Liver (tissue), 9 donors: ENCODE measurements around the gene TMEM170A. TPM values are rescaled to one million over a fixed set of nuclear protein-coding genes. Genes with fewer than 3 reads are reported as not detected.
A peak's percentile ranks its signal among the peaks of the same experiment; 100 is the strongest.
"Not testable (repeated sequence)": the region's sequence is repeated elsewhere in the genome, so short reads cannot be mapped to it uniquely, and the experiment has no call there.

Experiments used
- DNase-seq: peaks from one replicate; pipeline ENCODE4 v3.0.0-alpha.2; 2017; ENCODE audit warnings: low spot score
- H3K27ac ChIP-seq, 2 donors: one replicate each; pipeline ENCODE4 v1.7.0; 2013; ENCODE audit warnings: inconsistent platforms in 2 of 2, low read length in 2 of 2, control low read depth in 1 of 2, low read depth in 1 of 2, mild to moderate bottlenecking in 1 of 2
- H3K27me3 ChIP-seq, 4 donors: one replicate each; pipeline versions ENCODE4 v1.6.1 to v1.7.0; 2013; ENCODE audit warnings: low read length in 3 of 4, inconsistent platforms in 1 of 4, mild to moderate bottlenecking in 1 of 4, moderate library complexity in 1 of 4; ENCODE audit not compliant: control insufficient read depth in 4 of 4, insufficient read depth in 4 of 4
- H3K36me3 ChIP-seq, 4 donors: one replicate each; pipeline versions ENCODE4 v1.6.1 to v1.7.0; 2013; ENCODE audit warnings: low read length in 3 of 4, mild to moderate bottlenecking in 3 of 4, low read depth in 1 of 4, moderate library complexity in 1 of 4; ENCODE audit not compliant: control insufficient read depth in 4 of 4, insufficient read depth in 3 of 4
- H3K4me1 ChIP-seq, 4 donors: one replicate each; pipeline versions ENCODE4 v1.6.1 to v1.7.0; 2013; ENCODE audit warnings: low read length in 3 of 4, mild to moderate bottlenecking in 3 of 4, moderate library complexity in 1 of 4; ENCODE audit not compliant: control insufficient read depth in 4 of 4, insufficient read depth in 4 of 4
- H3K4me3 ChIP-seq, 3 donors: one replicate each; pipeline versions ENCODE4 v1.6.1 to v1.7.0; 2013; ENCODE audit warnings: low read length in 3 of 3, control low read depth in 1 of 3, low read depth in 1 of 3, mild to moderate bottlenecking in 1 of 3
- H3K9ac ChIP-seq, 2 donors: one replicate each; pipeline ENCODE4 v1.7.0; 2013; ENCODE audit warnings: low read length in 2 of 2, mild to moderate bottlenecking in 2 of 2, moderate library complexity in 2 of 2, control low read depth in 1 of 2, low read depth in 1 of 2
- H3K9me3 ChIP-seq, 4 donors: one replicate each; pipeline versions ENCODE4 v1.6.1 to v1.7.0; 2013; ENCODE audit warnings: low read length in 3 of 4; ENCODE audit not compliant: control insufficient read depth in 4 of 4
- ATF3 ChIP-seq: IDR thresholded peaks from 2 replicates; pipeline ENCODE4 v1.6.1; 2016; ENCODE audit warnings: antibody characterized with exemption
- EGR1 ChIP-seq, 2 donors: IDR thresholded peaks; 2 replicates each; pipeline ENCODE4 v1.6.1; 2016 to 2018; ENCODE audit warnings: antibody characterized with exemption in 2 of 2, low read depth in 2 of 2
- FOXA1 ChIP-seq: IDR thresholded peaks from 2 replicates; pipeline ENCODE4 v1.6.1; 2016; ENCODE audit warnings: antibody characterized with exemption
- FOXA2 ChIP-seq: IDR thresholded peaks from 2 replicates; pipeline ENCODE4 v1.6.1; 2016; ENCODE audit warnings: antibody characterized with exemption
- GABPA ChIP-seq, 2 donors: IDR thresholded peaks in 1 of 2; conservative IDR thresholded peaks in 1 of 2; 2 replicates each; pipeline ENCODE4 v1.6.1; 2016; ENCODE audit warnings: antibody characterized with exemption in 2 of 2, mild to moderate bottlenecking in 1 of 2, moderate library complexity in 1 of 2
- HNF4A ChIP-seq, 2 donors: conservative IDR thresholded peaks; 2 replicates each; pipeline ENCODE4 v1.6.1; 2016; ENCODE audit warnings: antibody characterized with exemption in 2 of 2, mild to moderate bottlenecking in 2 of 2
- NR2F2 ChIP-seq: IDR thresholded peaks from 2 replicates; pipeline ENCODE4 v1.6.1; 2016; ENCODE audit warnings: antibody characterized with exemption
- RAD21 ChIP-seq, 2 donors: IDR thresholded peaks; 2 replicates each; pipeline ENCODE4 v1.6.1; 2016; ENCODE audit warnings: antibody characterized with exemption in 2 of 2, mild to moderate bottlenecking in 2 of 2
- REST ChIP-seq: IDR thresholded peaks from 2 replicates; pipeline ENCODE4 v1.6.1; 2016; ENCODE audit warnings: antibody characterized with exemption, mild to moderate bottlenecking
- RXRA ChIP-seq, 2 donors: IDR thresholded peaks; 2 replicates each; pipeline ENCODE4 v1.6.1; 2017 to 2018; ENCODE audit warnings: antibody characterized with exemption in 2 of 2, mild to moderate bottlenecking in 1 of 2
- SP1 ChIP-seq: IDR thresholded peaks from 2 replicates; pipeline ENCODE4 v1.6.1; 2018; ENCODE audit warnings: antibody characterized with exemption, mild to moderate bottlenecking
- TAF1 ChIP-seq: conservative IDR thresholded peaks from 2 replicates; pipeline ENCODE4 v1.6.1; 2016; ENCODE audit warnings: antibody characterized with exemption, mild to moderate bottlenecking
- YY1 ChIP-seq: IDR thresholded peaks from 2 replicates; pipeline ENCODE4 v1.6.1; 2016; ENCODE audit warnings: antibody characterized with exemption, mild to moderate bottlenecking
- WGBS: extraction: QIAGEN DNeasy Blood & Tissue Kit; methylation state at CpG from one replicate; pipeline ENCODE4 v1.1.7; 2013; 5-methylcytosine and 5-hydroxymethylcytosine counted together
- polyA plus RNA-seq, 2 donors: library from polyadenylated mRNA; stranded (reverse) in 1 of 2; unstranded in 1 of 2; fragments of 200-250 nt in 1 of 2; fragments of >200 nt in 1 of 2; fragmentation: Nextera tagmentation in 1 of 2; extraction: Ambion mirVana in 1 of 2; gene quantifications; one replicate each; pipeline versions ENCODE4 v1.2.1 to v1.2.3, GENCODE V29; 2013 to 2015
- total RNA-seq, 2 donors: library from RNA; depleted of rRNA; stranded (reverse); fragments of >200 nt; gene quantifications; one replicate each; pipeline ENCODE4 v1.2.3, GENCODE V29; 2014
- TF ChIP-seq, protein P1 (sequence below): IDR thresholded peaks from 2 replicates; pipeline ENCODE4 v1.6.1; 2016; ENCODE audit warnings: antibody characterized with exemption
- TF ChIP-seq, protein P2 (sequence below): fragments of 150-350 bp; IDR thresholded peaks from 2 replicates; pipeline ENCODE4 v1.5.1; 2017; ENCODE audit warnings: improper control_type of control experiment, low read depth, low read length; ENCODE audit not compliant: missing input control
- donor health status: healthy.
- donor health status: healthy.
- donor health status: healthy.
- donor health status: healthy.
- donor health status: healthy.

The TMEM170A gene
- total and polyA plus RNA-seq, 4 donors = 5.8 to 25.4 (median 16.3) TPM

DNA sequence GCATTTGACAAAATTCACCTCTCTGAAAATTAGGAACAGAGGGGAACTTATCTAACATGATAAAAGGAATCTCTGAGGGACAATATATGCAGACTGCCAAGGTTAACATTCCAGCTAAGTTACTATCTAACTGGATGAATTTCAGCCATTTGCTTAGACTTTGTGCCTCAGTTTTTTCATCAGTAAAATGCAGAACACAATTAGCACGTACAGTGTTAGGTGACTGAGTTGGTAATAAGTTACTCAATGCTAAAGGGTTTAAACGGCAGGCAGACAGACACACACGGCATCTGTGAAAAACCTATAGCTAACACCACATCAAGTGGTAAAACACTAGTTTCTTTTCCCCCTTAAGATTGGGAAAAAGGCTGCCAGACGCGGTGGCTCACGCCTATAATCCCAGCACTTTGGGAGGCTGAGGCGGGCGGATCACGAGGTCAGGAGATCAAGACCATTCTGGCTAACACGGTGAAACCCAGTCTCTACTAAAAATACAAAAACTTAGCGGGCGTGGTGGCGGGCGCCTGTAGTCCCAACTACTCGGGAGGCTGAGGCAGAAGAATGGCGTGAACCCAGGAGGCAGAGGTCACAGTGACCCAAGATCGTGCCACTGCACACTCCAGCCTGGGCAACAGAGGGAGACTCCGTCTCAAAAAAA lies 40.3 kb downstream of the TMEM170A start:
- H3K36me3 ChIP-seq, H3K9me3 ChIP-seq, H3K4me3 ChIP-seq, H3K27me3 ChIP-seq, H3K4me1 ChIP-seq, DNase-seq, H3K9ac ChIP-seq, H3K27ac ChIP-seq: not testable (repeated sequence)
- TF ChIP-seq SP1 = peak; percentile 24
- WGBS = 86% methylated on average over 18 of the region's 18 CpGs

DNA sequence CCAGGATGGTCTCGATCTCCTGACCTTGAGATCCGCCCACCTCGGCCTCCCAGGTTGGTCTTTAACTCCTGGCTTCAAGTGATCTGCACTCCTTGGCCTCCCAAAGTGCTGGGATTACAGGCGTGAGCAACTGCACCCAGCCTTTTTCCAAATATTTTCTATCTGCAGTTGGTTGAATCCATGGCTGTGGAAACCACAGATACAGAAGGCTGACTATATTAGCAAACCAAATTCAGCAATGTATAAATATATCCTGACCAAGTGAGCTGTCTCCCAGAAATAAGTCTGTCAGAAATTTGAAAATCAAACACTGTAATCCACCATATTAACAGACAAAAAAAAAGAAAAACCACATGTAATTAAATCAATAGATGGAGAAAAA lies 40.8 kb downstream of the TMEM170A start:
- no peak overlapping the region for H3K9ac ChIP-seq
- no peak for DNase-seq
- no peaks in the 10 kb centered on the region for H3K9me3 ChIP-seq
- TF ChIP-seq, protein P1, sequence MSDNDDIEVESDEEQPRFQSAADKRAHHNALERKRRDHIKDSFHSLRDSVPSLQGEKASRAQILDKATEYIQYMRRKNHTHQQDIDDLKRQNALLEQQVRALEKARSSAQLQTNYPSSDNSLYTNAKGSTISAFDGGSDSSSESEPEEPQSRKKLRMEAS = no peak
- TF ChIP-seq FOXA2 (no peak), HNF4A (conservative IDR thresholded peaks at IDR 0.05) (no peak), YY1 (no peak), REST (no peak), EGR1 (IDR thresholded peaks at IDR 0.05; ENCODE audit: low read depth in 2 of 2) (no peak)
- peaks cover 0 to 5% (median 1%) of the 10 kb centered on the region in 4 donors for H3K4me1 ChIP-seq
- 81% methylated on average over 4 of the region's 4 CpGs for WGBS
- no peaks in the 10 kb centered on the region for H3K36me3 ChIP-seq
- no peak overlapping the region for H3K4me3 ChIP-seq
- H3K27ac ChIP-seq = no peak overlapping the region
- H3K27me3 ChIP-seq = no peaks in the 10 kb centered on the region

DNA sequence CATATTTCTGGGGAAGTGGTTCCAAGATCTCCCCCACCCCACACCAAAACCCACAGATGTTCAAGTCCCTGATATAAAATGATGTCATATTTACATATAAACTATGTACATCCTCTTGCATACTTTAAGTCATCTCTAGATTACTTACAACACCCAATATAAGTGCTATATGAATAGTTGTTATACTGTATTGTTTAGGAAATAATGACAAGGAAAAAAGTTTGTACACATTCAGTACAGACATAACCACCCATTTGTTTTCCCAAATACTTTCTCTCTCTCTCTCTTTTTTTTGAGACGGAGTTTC lies 42.7 kb downstream of the TMEM170A start:
- Histone ChIP-seq H3K36me3 (no peaks in the 10 kb centered on the region), H3K27me3 (no peaks in the 10 kb centered on the region), H3K4me3 (no peak overlapping the region), H3K4me1 (peaks cover 0 to 5% (median 1%) of the 10 kb centered on the region in 4 donors), H3K9me3 (no peaks in the 10 kb centered on the region), H3K27ac (no peak overlapping the region), H3K9ac (no peak overlapping the region)
- TF ChIP-seq RAD21 (IDR thresholded peaks at IDR 0.05) (no peak), GABPA (IDR thresholded peaks at IDR 0.05 in 1 of 2, conservative IDR thresholded peaks at IDR 0.05 in 1 of 2) (no peak), FOXA2 (no peak), TAF1 (no peak), YY1 (no peak), SP1 (no peak), ATF3 (no peak), NR2F2 (no peak), FOXA1 (no peak), EGR1 (IDR thresholded peaks at IDR 0.05; ENCODE audit: low read depth in 2 of 2) (no peak), RXRA (IDR thresholded peaks at IDR 0.05) (no peak)
- TF ChIP-seq, protein P2, sequence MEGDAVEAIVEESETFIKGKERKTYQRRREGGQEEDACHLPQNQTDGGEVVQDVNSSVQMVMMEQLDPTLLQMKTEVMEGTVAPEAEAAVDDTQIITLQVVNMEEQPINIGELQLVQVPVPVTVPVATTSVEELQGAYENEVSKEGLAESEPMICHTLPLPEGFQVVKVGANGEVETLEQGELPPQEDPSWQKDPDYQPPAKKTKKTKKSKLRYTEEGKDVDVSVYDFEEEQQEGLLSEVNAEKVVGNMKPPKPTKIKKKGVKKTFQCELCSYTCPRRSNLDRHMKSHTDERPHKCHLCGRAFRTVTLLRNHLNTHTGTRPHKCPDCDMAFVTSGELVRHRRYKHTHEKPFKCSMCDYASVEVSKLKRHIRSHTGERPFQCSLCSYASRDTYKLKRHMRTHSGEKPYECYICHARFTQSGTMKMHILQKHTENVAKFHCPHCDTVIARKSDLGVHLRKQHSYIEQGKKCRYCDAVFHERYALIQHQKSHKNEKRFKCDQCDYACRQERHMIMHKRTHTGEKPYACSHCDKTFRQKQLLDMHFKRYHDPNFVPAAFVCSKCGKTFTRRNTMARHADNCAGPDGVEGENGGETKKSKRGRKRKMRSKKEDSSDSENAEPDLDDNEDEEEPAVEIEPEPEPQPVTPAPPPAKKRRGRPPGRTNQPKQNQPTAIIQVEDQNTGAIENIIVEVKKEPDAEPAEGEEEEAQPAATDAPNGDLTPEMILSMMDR = no peak
- TF ChIP-seq, protein P1 = no peak
- DNase-seq = no peak
- WGBS = 95% methylated on average over 1 of the region's 1 CpG
